ENCODE measurements around the gene DDX20.

- TF ChIP-seq CTCF (IDR thresholded peaks at IDR 0.05) = no peak
- TF ChIP-seq POLR2A (IDR thresholded peaks at IDR 0.05) = no peak
Observed at GRCh38 chr1:111735858-111736544, 19.7 kb upstream of the DDX20 start.

All from thyroid gland (tissue), 4 donors.